Omental fat pad (tissue), 4 donors: Measurements from ENCODE around the gene EIF4A2. TPM values are rescaled to one million over a fixed set of nuclear protein-coding genes. Genes with fewer than 3 reads are reported as not detected.
"Not testable (repeated sequence)": the region's sequence is repeated elsewhere in the genome, so short reads cannot be mapped to it uniquely, and the experiment has no call there.

Experiments
- ATAC-seq: fragments of 150-250 bp; one replicate; pipeline ENCODE4 v1.9.1; 2016; ENCODE audit warnings: mild to moderate bottlenecking, moderate library complexity; ENCODE audit not compliant: low FRiP score
- DNase-seq: peaks from one replicate; pipeline ENCODE4 v3.0.0-alpha.2; 2019; ENCODE audit warnings: low spot score
- total RNA-seq, 4 donors: library from RNA; depleted of rRNA; stranded (reverse); fragments of >200 nt; gene quantifications; one replicate each; pipeline ENCODE4 v1.1.0, GENCODE V29; 2016
- TF ChIP-seq, protein P1 (sequence below), 3 donors: fragments of 450-650 bp; IDR thresholded peaks; one replicate each; pipeline ENCODE4 v1.5.1; 2016 to 2017; ENCODE audit warnings: antibody characterized with exemption in 3 of 3, mild to moderate bottlenecking in 3 of 3, moderate library complexity in 2 of 3

EIF4A2 gene
- total RNA-seq, 4 donors from 2014 or later: 315 to 515 (median 413) TPM

DNA sequence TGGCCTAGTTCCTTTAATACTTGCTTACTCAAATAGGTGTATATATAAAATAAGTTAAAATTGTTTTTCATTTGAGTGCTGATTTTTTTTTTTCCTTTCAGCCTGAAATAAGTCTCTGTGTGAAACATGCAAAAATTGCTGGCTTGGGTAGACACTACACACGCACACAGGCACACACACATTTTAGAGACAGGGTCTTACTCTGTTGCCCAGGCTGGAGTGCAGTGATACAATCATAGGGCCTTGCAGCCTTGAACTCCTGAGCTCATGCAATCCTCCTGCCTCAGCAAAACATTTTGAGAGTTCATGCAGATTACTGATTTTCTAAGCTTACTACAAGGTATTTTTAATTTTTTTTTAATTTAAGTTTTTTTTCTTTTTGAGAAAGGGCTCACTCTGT, 35.6 kb downstream of the EIF4A2 start:
- no peak for DNase-seq
- TF ChIP-seq, protein P1, sequence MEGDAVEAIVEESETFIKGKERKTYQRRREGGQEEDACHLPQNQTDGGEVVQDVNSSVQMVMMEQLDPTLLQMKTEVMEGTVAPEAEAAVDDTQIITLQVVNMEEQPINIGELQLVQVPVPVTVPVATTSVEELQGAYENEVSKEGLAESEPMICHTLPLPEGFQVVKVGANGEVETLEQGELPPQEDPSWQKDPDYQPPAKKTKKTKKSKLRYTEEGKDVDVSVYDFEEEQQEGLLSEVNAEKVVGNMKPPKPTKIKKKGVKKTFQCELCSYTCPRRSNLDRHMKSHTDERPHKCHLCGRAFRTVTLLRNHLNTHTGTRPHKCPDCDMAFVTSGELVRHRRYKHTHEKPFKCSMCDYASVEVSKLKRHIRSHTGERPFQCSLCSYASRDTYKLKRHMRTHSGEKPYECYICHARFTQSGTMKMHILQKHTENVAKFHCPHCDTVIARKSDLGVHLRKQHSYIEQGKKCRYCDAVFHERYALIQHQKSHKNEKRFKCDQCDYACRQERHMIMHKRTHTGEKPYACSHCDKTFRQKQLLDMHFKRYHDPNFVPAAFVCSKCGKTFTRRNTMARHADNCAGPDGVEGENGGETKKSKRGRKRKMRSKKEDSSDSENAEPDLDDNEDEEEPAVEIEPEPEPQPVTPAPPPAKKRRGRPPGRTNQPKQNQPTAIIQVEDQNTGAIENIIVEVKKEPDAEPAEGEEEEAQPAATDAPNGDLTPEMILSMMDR (IDR thresholded peaks at IDR 0.05): no peak
- no peak for ATAC-seq

- TF ChIP-seq, protein P1 (IDR thresholded peaks at IDR 0.05): no peak
- no peak for DNase-seq
- no peak for ATAC-seq
Observed at GRCh38 chr3:186821429-186822387, 38.3 kb downstream of the EIF4A2 start.

DNA sequence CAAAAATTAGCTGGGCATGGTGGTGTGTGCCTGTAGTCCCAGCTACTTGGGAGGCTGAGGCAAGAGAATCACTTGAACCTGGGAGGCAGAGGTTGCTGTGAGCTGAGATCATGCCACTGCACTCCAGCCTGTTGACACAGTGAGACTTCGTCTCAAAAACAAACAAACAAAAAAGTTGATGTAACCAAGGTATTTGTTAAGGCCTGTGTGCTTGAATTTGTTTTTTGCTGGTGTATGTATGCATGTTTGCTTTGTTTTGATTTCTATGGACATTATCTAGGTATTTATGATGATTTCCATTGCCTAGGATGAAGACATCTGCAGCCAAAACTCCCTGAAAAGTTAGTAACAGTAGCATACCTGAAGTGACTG, 39.0 kb downstream of the EIF4A2 start:
- DNase-seq, ATAC-seq: not testable (repeated sequence)

- DNase-seq (no peak), ATAC-seq (no peak)
- TF ChIP-seq, protein P1 (IDR thresholded peaks at IDR 0.05): no peak
Observed at GRCh38 chr3:186823386-186823785, 40.0 kb downstream of the EIF4A2 start.

- no peak for DNase-seq
- ATAC-seq: no peak
- TF ChIP-seq, protein P1 (IDR thresholded peaks at IDR 0.05): no peak
Observed at GRCh38 chr3:186824430-186825139, 41.2 kb downstream of the EIF4A2 start.

- DNase-seq (no peak), ATAC-seq (peak; percentile 75)
- TF ChIP-seq, protein P1 (IDR thresholded peaks at IDR 0.05): no peak
Observed at GRCh38 chr3:186825294-186825821, 42.0 kb downstream of the EIF4A2 start.

GRCh38 chr3:186825872-186826409, 42.6 kb downstream of the EIF4A2 start:
- ATAC-seq (no peak), DNase-seq (no peak)
- TF ChIP-seq, protein P1 (IDR thresholded peaks at IDR 0.05): no peak
